H9 (cell line): ENCODE measurements around the gene GATA2. TPM values are rescaled to one million over a fixed set of nuclear protein-coding genes. Genes with fewer than 3 reads are reported as not detected.

Source experiments
- DNase-seq: peaks from one replicate; pipeline ENCODE4 v3.0.0-alpha.2; 2017
- H2AFZ ChIP-seq: one replicate; pipeline ENCODE4 v1.6.1; 2013; ENCODE audit warnings: mild to moderate bottlenecking, low read length, control low read depth, moderate library complexity
- H2AK5ac ChIP-seq: 2 replicates; pipeline ENCODE4 v1.6.1; 2013; ENCODE audit warnings: low read length, control low read depth, mixed read lengths; ENCODE audit not compliant: insufficient read length
- H2BK120ac ChIP-seq: one replicate; pipeline ENCODE4 v1.6.1; 2013; ENCODE audit warnings: low read depth, mild to moderate bottlenecking, low read length, control low read depth, inconsistent platforms; ENCODE audit not compliant: poor library complexity, severe bottlenecking
- H2BK12ac ChIP-seq: 2 replicates; pipeline ENCODE4 v1.6.1; 2013; ENCODE audit warnings: low read length, control low read depth, mixed read lengths, low read depth; ENCODE audit not compliant: insufficient read length
- H2BK15ac ChIP-seq: 2 replicates; pipeline ENCODE4 v1.6.1; 2013; ENCODE audit warnings: low read depth, low read length, control low read depth
- H2BK20ac ChIP-seq: one replicate; pipeline ENCODE4 v1.6.1; 2013; ENCODE audit warnings: low read depth, mild to moderate bottlenecking, low read length, control low read depth, inconsistent platforms; ENCODE audit not compliant: poor library complexity, severe bottlenecking
- H2BK5ac ChIP-seq: 2 replicates; pipeline ENCODE4 v1.6.1; 2013; ENCODE audit warnings: low read length, control low read depth, mixed read lengths; ENCODE audit not compliant: insufficient read length
- H3K14ac ChIP-seq: 2 replicates; pipeline ENCODE4 v1.6.1; 2013; ENCODE audit warnings: low read length, control low read depth; ENCODE audit not compliant: insufficient read depth
- H3K18ac ChIP-seq: 2 replicates; pipeline ENCODE4 v1.6.1; 2013; ENCODE audit warnings: low read depth, mild to moderate bottlenecking, mixed read lengths, low read length, control low read depth; ENCODE audit not compliant: insufficient read length
- H3K23ac ChIP-seq: 2 replicates; pipeline ENCODE4 v1.6.1; 2013; ENCODE audit warnings: low read length, control low read depth, mixed read lengths, low read depth; ENCODE audit not compliant: insufficient read length
- H3K23me2 ChIP-seq: 2 replicates; pipeline ENCODE4 v1.6.1; 2013; ENCODE audit warnings: low read depth, mild to moderate bottlenecking, mixed read lengths, low read length, control low read depth; ENCODE audit not compliant: insufficient read length, poor library complexity, severe bottlenecking
- H3K27ac ChIP-seq: 2 replicates; pipeline ENCODE4 v1.5.1; 2013; ENCODE audit warnings: low read length, control low read depth, mixed read lengths, low read depth; ENCODE audit not compliant: insufficient read length
- H3K27me3 ChIP-seq: 2 replicates; pipeline ENCODE4 v1.6.1; 2013; ENCODE audit warnings: low read length, control low read depth, inconsistent platforms; ENCODE audit not compliant: insufficient read depth
- H3K4ac ChIP-seq: 2 replicates; pipeline ENCODE4 v1.6.1; 2013; ENCODE audit warnings: low read depth, mild to moderate bottlenecking, control low read depth, inconsistent platforms, low read length, moderate library complexity
- H3K4me1 ChIP-seq: 2 replicates; pipeline ENCODE4 v1.6.1; 2013; ENCODE audit warnings: low read length, control low read depth, inconsistent platforms; ENCODE audit not compliant: insufficient read depth
- H3K4me2 ChIP-seq: 2 replicates; pipeline ENCODE4 v1.6.1; 2013; ENCODE audit warnings: low read length, control low read depth, mixed read lengths; ENCODE audit not compliant: insufficient read length, insufficient read depth
- H3K56ac ChIP-seq: 2 replicates; pipeline ENCODE4 v1.6.1; 2013; ENCODE audit warnings: low read depth, mild to moderate bottlenecking, mixed read lengths, low read length, control low read depth; ENCODE audit not compliant: insufficient read length
- H3K79me1 ChIP-seq: 2 replicates; pipeline ENCODE4 v1.6.1; 2013; ENCODE audit warnings: low read depth, mild to moderate bottlenecking, moderate library complexity, low read length, control low read depth, inconsistent platforms; ENCODE audit not compliant: insufficient read depth, poor library complexity, severe bottlenecking
- H3K79me2 ChIP-seq: 2 replicates; pipeline ENCODE4 v1.6.1; 2013; ENCODE audit warnings: low read length, control low read depth, inconsistent platforms; ENCODE audit not compliant: insufficient read depth
- H3K9ac ChIP-seq: 2 replicates; pipeline ENCODE4 v1.6.1; 2013; ENCODE audit warnings: low read length, control low read depth, mixed read lengths; ENCODE audit not compliant: insufficient read length; ENCODE audit errors: extremely low read depth
- H3K9me3 ChIP-seq: one replicate; pipeline ENCODE4 v1.6.1; 2013; ENCODE audit warnings: low read depth, low read length, inconsistent platforms; ENCODE audit not compliant: control insufficient read depth
- H3T11ph ChIP-seq: one replicate; pipeline ENCODE4 v1.6.1; 2013; ENCODE audit warnings: mild to moderate bottlenecking, low read length, control low read depth, inconsistent platforms
- H4K20me1 ChIP-seq: one replicate; pipeline ENCODE4 v1.6.1; 2013; ENCODE audit not compliant: control insufficient read depth, insufficient read length, insufficient read depth
- H4K5ac ChIP-seq: 2 replicates; pipeline ENCODE4 v1.6.1; 2013; ENCODE audit warnings: low read depth, mild to moderate bottlenecking, mixed read lengths, low read length, control low read depth; ENCODE audit not compliant: insufficient read length
- H4K8ac ChIP-seq: replicated peaks from 2 replicates; pipeline ENCODE4 v1.6.1; 2013; ENCODE audit warnings: low read length, control low read depth, mixed read lengths, low read depth; ENCODE audit not compliant: insufficient read length
- H4K91ac ChIP-seq: 2 replicates; pipeline ENCODE4 v1.6.1; 2013; ENCODE audit warnings: low read depth, mild to moderate bottlenecking, moderate library complexity, mixed read lengths, low read length, control low read depth; ENCODE audit not compliant: insufficient read length
- H3K27ac Mint-ChIP-seq, 3 experiments: 2 replicates in 2 of 3; 3 replicates in 1 of 3; pipeline ENCODE4 v1.8.0; 2020 to 2021; ENCODE audit warnings: mixed read lengths in 3 of 3, mild to moderate bottlenecking in 1 of 3, moderate library complexity in 1 of 3
- H3K27me3 Mint-ChIP-seq: 2 replicates; pipeline ENCODE4 v1.8.0; 2021; ENCODE audit warnings: low read depth, mild to moderate bottlenecking, moderate library complexity, mixed read lengths
- H3K36me3 Mint-ChIP-seq, 3 experiments: 2 replicates in 2 of 3; 3 replicates in 1 of 3; pipeline ENCODE4 v1.8.0; 2020 to 2021; ENCODE audit warnings: low read depth in 3 of 3, mixed read lengths in 3 of 3; ENCODE audit not compliant: insufficient read depth in 1 of 3
- H3K4me1 Mint-ChIP-seq, 2 experiments: 2 replicates each; pipeline ENCODE4 v1.8.0; 2020; ENCODE audit warnings: mixed read lengths in 2 of 2
- H3K4me3 Mint-ChIP-seq, 2 experiments: 2 replicates in 1 of 2; 3 replicates in 1 of 2; pipeline ENCODE4 v1.8.0; 2020 to 2021; ENCODE audit warnings: mild to moderate bottlenecking in 2 of 2, mixed read lengths in 2 of 2, moderate library complexity in 1 of 2
- H3K9me3 Mint-ChIP-seq, 2 experiments: 2 replicates in 1 of 2; 3 replicates in 1 of 2; pipeline ENCODE4 v1.8.0; 2020; ENCODE audit warnings: mild to moderate bottlenecking in 2 of 2, mixed read lengths in 2 of 2, moderate library complexity in 1 of 2
- WGBS: extraction: QIAGEN DNeasy Blood & Tissue Kit; methylation state at CpG from one replicate; pipeline ENCODE4 v1.1.7; 2013; ENCODE audit warnings: missing lambda C conversion rate, low lambda C conversion rate, mixed read lengths; ENCODE audit not compliant: insufficient read length; ENCODE audit errors: extremely low coverage; 5-methylcytosine and 5-hydroxymethylcytosine counted together
- total RNA-seq: library from RNA; stranded (reverse); gene quantifications from 2 replicates; pipeline ENCODE4 v1.2.1, GENCODE V29; 2021
- TF ChIP-seq, protein P1 (sequence below): fragments of 200-600 bp; sonication (generic); conservative IDR thresholded peaks from 3 replicates; pipeline ENCODE4 v1.8.0; 2021; ENCODE audit warnings: antibody characterized with exemption, mild to moderate bottlenecking

GATA2 gene
- total RNA-seq, 1 experiment from 2014 or later: 1.9 TPM

GRCh38 chr3:128468285-128468790 is 24.7 kb downstream of the GATA2 start:
- Histone ChIP-seq H3K27ac (no peak overlapping the region), H4K20me1 (no peaks in the 10 kb centered on the region), H4K8ac (no peak overlapping the region), H3K4me2 (no peak overlapping the region), H3K27me3 (peaks cover 15% of the 10 kb centered on the region; the same call in 1 of the 2 replicates), H3K79me2 (no peaks in the 10 kb centered on the region), H2BK5ac (no peak overlapping the region), H3K23me2 (no peaks in the 10 kb centered on the region), H3T11ph (no peak overlapping the region), H2BK20ac (no peak overlapping the region), H3K14ac (no peak overlapping the region), H3K4me1 (no peaks in the 10 kb centered on the region), H4K91ac (no peak overlapping the region), H3K23ac (no peak overlapping the region), H4K5ac (no peak overlapping the region), H2BK120ac (no peak overlapping the region), H3K56ac (no peak overlapping the region), H3K79me1 (no peaks in the 10 kb centered on the region), H3K9me3 (no peaks in the 10 kb centered on the region), H3K9ac (no peak overlapping the region), H2AFZ (no peak overlapping the region), H2AK5ac (no peak overlapping the region), H2BK15ac (no peak overlapping the region), H3K4ac (no peak overlapping the region), H2BK12ac (no peak overlapping the region), H3K18ac (no peak overlapping the region)
- no peak overlapping the region for H3K4me3 Mint-ChIP-seq
- WGBS: no CpG with 5 or more reads among the region's 17 CpGs
- no peak for DNase-seq
- TF ChIP-seq, protein P1, sequence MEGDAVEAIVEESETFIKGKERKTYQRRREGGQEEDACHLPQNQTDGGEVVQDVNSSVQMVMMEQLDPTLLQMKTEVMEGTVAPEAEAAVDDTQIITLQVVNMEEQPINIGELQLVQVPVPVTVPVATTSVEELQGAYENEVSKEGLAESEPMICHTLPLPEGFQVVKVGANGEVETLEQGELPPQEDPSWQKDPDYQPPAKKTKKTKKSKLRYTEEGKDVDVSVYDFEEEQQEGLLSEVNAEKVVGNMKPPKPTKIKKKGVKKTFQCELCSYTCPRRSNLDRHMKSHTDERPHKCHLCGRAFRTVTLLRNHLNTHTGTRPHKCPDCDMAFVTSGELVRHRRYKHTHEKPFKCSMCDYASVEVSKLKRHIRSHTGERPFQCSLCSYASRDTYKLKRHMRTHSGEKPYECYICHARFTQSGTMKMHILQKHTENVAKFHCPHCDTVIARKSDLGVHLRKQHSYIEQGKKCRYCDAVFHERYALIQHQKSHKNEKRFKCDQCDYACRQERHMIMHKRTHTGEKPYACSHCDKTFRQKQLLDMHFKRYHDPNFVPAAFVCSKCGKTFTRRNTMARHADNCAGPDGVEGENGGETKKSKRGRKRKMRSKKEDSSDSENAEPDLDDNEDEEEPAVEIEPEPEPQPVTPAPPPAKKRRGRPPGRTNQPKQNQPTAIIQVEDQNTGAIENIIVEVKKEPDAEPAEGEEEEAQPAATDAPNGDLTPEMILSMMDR: no peak
- H3K36me3 Mint-ChIP-seq: no peaks in the 10 kb centered on the region; a peak in 2 of 7 replicates
- peaks cover 0 to 2% of the 10 kb centered on the region in 2 experiments; a peak in 2 of 5 replicates for H3K9me3 Mint-ChIP-seq
- H3K27ac Mint-ChIP-seq: no peak overlapping the region
- H3K27me3 Mint-ChIP-seq: peaks cover 92% of the 10 kb centered on the region
- peaks cover 9 to 19% of the 10 kb centered on the region in 2 experiments for H3K4me1 Mint-ChIP-seq
